Measurements from ENCODE around the gene YPEL2.

GRCh38 chr17:59433586-59433985 is 102.1 kb downstream of the YPEL2 start:
- TF ChIP-seq EZH2phosphoT487 (IDR thresholded peaks at IDR 0.05; ENCODE audit: borderline replicate concordance): no peak
- TF ChIP-seq, protein P1, sequence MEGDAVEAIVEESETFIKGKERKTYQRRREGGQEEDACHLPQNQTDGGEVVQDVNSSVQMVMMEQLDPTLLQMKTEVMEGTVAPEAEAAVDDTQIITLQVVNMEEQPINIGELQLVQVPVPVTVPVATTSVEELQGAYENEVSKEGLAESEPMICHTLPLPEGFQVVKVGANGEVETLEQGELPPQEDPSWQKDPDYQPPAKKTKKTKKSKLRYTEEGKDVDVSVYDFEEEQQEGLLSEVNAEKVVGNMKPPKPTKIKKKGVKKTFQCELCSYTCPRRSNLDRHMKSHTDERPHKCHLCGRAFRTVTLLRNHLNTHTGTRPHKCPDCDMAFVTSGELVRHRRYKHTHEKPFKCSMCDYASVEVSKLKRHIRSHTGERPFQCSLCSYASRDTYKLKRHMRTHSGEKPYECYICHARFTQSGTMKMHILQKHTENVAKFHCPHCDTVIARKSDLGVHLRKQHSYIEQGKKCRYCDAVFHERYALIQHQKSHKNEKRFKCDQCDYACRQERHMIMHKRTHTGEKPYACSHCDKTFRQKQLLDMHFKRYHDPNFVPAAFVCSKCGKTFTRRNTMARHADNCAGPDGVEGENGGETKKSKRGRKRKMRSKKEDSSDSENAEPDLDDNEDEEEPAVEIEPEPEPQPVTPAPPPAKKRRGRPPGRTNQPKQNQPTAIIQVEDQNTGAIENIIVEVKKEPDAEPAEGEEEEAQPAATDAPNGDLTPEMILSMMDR (conservative IDR thresholded peaks at IDR 0.05; ENCODE audit: low read length): no peak
